PC-3 (cell line): ENCODE measurements around the gene CCNQ.

ENCODE experiments used
- EZH2 ChIP-seq: fragments of 300-600 bp; sonication (generic); IDR thresholded peaks from one replicate; pipeline ENCODE4 v1.6.1; 2017; ENCODE audit warnings: antibody characterized with exemption, mild to moderate bottlenecking, low read length; ENCODE audit not compliant: unreplicated experiment
- EZH2phosphoT487 ChIP-seq: fragments of 300-600 bp; sonication (generic); IDR thresholded peaks from 2 replicates; pipeline ENCODE4 v1.6.1; 2018; ENCODE audit warnings: mild to moderate bottlenecking, antibody characterized with exemption, low read length, borderline replicate concordance
- TF ChIP-seq, protein P1 (sequence below): fragments of 300-600 bp; sonication (generic); conservative IDR thresholded peaks from 2 replicates; pipeline ENCODE4 v1.5.1; 2017; ENCODE audit warnings: antibody characterized with exemption, low read depth, mild to moderate bottlenecking, low read length

DNA sequence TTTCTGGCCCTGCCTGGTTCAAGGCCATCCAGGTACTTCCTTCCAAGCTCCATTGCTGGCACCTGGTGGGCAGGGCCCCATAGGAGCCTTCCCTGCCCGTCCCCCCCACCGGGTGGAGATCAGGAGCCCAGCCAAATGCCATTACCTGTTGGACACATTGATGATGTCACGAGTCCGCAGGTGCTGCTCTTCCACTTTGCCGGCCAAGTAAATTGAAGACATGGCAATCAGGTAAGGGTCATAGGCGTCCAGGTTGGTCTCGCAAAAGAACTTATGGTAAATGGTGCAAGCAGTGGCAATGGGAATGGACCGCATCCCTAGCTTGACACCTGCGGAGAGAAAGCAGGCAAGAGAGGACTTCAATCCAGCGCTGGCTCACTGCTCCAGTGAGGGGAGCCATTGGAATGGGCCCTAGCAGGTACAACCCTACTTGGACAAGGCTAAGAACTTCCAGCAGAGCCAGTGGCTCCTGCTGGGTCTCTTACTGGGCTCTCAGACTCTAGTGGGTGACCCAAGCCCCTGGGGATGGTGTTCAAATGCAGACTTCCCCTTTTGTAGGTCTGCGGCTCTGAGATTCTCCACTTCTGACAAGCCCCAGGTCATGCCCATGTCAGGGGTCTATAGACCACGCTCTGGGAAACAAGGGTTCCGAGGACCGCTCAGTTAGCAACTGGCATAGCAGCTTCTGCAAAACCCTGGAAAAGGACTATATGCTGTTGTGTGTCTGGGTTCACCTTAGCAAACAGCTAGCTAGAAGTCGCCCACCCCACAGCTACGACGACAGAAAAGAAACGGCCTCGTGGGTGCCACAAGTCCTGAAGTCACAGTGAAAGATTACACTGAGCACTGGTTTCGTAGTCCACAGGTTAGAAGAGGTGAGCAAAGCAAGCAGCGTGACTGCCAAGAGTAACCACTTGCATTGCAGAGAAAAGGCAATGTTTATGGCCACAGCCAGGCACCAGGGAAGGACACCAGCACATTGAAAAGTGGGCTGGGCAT is 2.8 kb downstream of the CCNQ start:
- TF ChIP-seq EZH2phosphoT487 (no peak), EZH2 (no peak)
- TF ChIP-seq, protein P1, sequence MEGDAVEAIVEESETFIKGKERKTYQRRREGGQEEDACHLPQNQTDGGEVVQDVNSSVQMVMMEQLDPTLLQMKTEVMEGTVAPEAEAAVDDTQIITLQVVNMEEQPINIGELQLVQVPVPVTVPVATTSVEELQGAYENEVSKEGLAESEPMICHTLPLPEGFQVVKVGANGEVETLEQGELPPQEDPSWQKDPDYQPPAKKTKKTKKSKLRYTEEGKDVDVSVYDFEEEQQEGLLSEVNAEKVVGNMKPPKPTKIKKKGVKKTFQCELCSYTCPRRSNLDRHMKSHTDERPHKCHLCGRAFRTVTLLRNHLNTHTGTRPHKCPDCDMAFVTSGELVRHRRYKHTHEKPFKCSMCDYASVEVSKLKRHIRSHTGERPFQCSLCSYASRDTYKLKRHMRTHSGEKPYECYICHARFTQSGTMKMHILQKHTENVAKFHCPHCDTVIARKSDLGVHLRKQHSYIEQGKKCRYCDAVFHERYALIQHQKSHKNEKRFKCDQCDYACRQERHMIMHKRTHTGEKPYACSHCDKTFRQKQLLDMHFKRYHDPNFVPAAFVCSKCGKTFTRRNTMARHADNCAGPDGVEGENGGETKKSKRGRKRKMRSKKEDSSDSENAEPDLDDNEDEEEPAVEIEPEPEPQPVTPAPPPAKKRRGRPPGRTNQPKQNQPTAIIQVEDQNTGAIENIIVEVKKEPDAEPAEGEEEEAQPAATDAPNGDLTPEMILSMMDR, result no peak
